NCI-H1436 treated with DMSO at 0.1 percent for 48 hours (cell line): ENCODE results near the gene UGT1A8.

Experiments used
- DNase-seq: peaks from one replicate; lab custom pipeline; 2025; lab: John Stamatoyannopoulos, UW

The UGT1A8 gene

GRCh38 chr2:233801357-233802131, 184.1 kb downstream of the UGT1A8 start:
- no peak for DNase-seq

DNA sequence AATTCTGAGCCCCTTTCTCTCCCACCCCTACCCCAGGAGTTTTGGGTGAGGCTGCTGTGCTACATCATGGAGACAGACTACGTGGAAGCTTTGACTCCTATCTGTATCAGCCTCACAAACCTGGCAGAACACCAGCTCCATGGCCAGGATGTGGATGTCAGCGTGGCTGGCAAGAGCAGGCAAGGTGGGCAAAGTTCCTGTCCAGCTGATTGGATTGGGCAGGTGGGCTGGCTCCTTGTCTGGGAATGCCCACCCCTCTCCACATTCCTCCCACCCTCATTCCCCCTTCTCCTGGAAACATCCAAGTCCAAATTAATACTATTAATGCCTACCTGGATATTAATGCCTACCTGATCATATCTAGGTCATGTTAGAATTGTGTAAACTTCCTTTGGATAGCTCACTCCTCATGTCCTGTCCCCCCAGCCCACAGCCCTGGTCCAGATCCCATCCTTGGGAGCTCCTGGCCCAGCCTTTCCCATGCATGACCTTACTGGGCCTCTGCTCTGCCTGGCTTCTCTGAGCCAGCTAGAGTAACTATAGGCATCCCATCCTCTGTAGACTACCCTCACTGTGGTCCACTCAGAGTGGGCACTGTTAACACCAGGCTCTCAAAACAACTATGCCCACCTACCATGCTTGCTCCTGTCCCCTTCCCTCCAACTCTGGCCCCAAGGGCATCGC, 184.8 kb downstream of the UGT1A8 start:
- DNase-seq, result no peak

DNA sequence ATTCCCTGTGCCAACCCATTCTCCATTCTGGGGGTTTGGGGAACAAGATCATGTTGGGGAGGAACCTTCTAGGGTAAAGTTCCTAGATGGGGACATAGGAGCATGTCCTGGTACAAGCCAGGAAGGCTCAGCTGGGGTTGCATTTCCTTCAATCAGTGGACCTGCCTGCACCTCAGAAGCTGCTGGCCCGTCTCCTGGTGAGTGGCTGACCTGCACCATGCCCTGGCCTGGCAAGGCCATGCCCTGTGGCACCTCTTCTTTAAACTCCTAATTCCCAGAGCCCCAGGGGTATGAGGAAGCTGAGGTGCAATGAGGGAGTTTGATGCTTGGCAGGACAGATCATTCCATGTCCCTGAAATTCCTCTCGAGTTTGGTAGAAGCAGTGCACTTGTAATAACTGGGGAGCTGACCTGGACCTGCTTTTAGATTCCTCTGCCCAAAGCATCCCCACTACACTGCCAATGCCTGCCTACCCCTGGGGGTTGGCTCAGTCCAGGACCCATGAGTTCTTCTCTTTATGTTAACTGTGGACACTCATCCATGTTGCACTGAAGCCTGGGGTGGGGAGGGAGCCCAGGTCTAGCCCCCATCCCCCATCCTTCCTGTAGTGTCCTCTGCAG, 186.0 kb downstream of the UGT1A8 start:
- DNase-seq, result no peak

- no peak for DNase-seq
These were observed 186.6 kb downstream of the UGT1A8 start for GRCh38 chr2:233803994-233804393.

- DNase-seq, result no peak
These were observed 189.9 kb downstream of the UGT1A8 start for GRCh38 chr2:233807215-233807865.

GRCh38 chr2:233807966-233808935, 190.8 kb downstream of the UGT1A8 start:
- DNase-seq, result no peak

DNA sequence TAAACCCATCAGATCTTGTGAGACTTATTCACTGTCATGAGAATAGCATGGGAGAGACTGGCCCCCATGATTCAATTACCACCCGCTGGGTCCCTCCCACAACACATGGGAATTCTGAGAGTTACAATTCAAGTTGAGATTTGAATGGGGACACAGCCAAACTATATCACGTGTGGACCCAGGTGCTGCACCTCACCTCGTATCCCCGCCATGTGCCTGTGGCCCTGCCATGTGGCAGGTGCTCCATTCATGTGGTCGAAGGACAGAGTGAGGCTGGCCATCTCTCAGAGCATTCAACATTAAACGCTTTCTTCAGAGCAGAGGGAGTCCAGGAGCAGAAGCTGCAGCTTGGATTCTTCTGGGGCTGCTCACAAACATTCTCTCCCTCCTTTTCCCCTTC, 193.0 kb downstream of the UGT1A8 start:
- no peak for DNase-seq

DNA sequence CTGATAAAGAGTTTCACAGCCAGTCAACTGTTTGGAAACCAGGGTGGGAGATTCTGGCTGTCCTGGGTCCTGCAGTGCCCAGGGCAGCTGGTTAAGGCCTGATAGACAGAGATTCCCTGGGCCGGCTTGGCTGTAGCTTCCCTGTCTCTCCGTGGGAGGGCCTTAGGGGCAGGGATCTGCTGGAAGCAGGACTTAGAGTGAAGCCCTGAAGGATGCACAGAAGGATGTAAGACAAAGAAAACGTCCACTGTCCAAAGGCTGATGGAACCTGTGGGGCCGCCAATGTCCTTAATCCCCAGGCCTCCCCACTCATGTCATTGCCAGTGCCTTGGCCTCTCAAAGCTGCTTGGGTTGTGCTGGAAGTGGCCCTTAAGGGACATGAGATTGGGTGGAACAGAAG, 193.7 kb downstream of the UGT1A8 start:
- no peak for DNase-seq

GRCh38 chr2:233811732-233812131, 194.3 kb downstream of the UGT1A8 start:
- DNase-seq, result no peak

GRCh38 chr2:233813236-233814055, 196.0 kb downstream of the UGT1A8 start:
- DNase-seq, result no peak

DNA sequence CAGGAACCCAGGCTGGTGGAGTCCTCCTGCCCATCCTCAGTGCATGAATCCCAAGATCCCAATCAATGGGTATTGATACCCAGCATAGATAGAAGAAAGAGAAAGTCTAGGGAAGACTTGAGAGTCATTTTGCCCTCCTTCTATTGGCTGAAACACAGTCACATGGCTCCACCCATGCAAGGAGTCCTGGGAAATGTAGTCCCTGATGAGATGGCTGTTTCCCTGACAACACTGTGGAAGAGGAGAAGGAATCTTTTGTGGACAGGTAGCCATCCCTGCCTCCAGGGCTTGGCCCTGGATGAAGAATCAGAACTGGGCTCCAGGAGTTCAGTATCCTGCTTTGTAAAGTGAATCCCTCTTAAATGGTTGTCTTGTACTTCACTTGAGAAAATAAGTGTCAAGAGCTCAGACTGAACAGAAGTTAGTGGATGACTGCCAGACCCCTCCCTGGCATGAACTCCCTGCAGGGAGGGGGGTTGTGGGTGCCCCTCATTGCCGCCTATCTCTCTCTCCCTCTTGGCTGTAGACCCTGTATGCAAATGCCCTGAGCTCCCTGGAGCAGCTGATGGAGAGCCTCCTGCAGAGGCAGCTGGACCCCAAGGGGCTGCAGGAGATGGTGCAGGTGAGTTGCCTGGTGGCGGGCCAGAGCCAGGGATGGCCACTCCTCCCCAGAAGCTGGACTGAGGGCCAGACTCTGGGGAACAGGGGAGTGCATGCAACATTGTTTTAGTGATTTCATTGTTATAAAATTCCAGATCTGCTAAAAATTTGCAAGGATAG, 196.8 kb downstream of the UGT1A8 start:
- no peak for DNase-seq

GRCh38 chr2:233815861-233816260, 198.4 kb downstream of the UGT1A8 start:
- no peak for DNase-seq

- DNase-seq, result no peak
These were observed 198.9 kb downstream of the UGT1A8 start for GRCh38 chr2:233816334-233816733.

DNA sequence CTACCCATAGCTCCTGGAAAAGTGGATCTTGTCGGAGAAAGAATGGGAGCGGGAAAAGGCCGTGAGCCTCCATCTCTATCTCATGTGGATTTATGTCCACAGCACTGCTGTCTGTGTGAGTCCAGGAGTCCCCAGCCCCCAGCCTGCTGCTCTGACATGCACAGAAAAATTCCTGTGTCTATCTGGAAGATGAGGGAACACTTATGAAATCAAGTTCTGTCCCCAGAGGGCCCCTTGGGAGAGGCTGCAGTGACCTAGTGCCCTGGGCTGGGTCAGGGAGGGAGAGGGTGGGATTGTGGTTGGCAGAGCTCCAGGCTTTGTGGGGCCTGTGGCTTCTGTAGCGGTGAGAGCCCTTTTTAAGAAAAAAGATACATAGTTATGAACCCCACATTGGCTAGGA, 199.3 kb downstream of the UGT1A8 start:
- DNase-seq, result no peak

GRCh38 chr2:233817361-233817911, 200.0 kb downstream of the UGT1A8 start:
- no peak for DNase-seq

GRCh38 chr2:233817995-233818638, 200.7 kb downstream of the UGT1A8 start:
- no peak for DNase-seq

DNA sequence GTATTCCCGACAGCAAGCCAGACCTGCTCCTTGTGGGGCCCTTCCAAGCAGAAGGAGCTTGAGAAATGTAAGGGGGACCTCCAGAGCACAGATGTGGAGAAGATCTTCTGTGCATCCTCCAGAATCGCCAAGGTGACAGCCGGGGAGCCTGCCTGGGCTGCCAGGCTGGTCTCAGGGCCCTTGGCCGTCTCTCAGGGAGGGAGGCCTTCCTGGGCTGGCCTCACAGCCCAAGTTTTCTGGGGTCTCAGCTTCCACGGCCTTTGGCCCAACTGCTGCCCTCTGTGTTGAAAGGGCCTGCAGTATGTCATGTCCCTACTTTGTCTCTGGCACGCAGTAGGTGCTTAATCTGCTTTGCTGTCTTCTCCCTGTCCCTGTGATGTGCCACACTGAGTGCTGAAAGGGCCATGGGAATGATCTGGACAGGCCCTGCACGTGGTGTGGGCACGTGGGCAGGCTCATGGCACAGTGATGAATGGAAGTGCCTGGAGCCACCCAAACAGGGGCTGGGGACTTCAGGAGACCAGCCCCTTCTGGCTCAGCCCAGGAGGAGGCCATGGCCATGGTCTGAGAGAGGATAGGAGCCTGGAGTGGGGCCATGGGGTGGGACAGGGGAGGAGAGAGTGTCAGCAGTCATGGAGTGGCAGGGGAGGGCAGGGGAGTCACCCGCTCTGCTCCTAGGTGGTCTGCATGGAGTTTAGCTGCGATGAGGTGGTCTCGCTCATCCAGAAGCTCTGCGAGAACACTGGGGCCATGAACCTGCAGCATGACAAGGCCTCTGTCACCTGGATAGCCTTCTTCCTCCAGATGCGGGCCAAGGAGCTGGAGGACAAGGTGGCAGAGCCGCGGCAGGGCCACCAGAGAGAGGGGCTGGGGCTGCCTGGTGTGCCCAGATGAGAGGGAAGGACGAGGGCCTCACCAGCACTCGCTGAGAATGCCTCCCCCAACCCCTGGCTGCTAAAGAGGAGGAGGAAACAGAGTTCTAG, 201.5 kb downstream of the UGT1A8 start:
- DNase-seq, result no peak
